Trophoblast cell (in vitro differentiated cells and primary cell): ENCODE data around the gene NPHP3.
A peak's percentile ranks its signal among the peaks of the same experiment; 100 is the strongest.

Experiments used
- DNase-seq, 2 donors: peaks; one replicate each; pipeline ENCODE4 v3.0.0-alpha.2; 2016
- H2AFZ ChIP-seq: 2 replicates; pipeline ENCODE4 v1.6.1; 2013; ENCODE audit warnings: low read length, moderate library complexity, mild to moderate bottlenecking; ENCODE audit not compliant: insufficient read depth, poor library complexity
- H2AK5ac ChIP-seq: 2 replicates; pipeline ENCODE4 v1.6.1; 2013; ENCODE audit warnings: mild to moderate bottlenecking, low read length
- H2BK120ac ChIP-seq: 2 replicates; pipeline ENCODE4 v1.6.1; 2013; ENCODE audit warnings: low read length, mild to moderate bottlenecking, moderate library complexity; ENCODE audit not compliant: insufficient read depth, poor library complexity
- H2BK12ac ChIP-seq: 2 replicates; pipeline ENCODE4 v1.6.1; 2013; ENCODE audit warnings: mild to moderate bottlenecking, low read length, moderate library complexity
- H2BK5ac ChIP-seq: 2 replicates; pipeline ENCODE4 v1.6.1; 2013; ENCODE audit warnings: low read length, low read depth, moderate library complexity, mild to moderate bottlenecking; ENCODE audit not compliant: poor library complexity
- H3K14ac ChIP-seq: 2 replicates; pipeline ENCODE4 v1.6.1; 2013; ENCODE audit warnings: mild to moderate bottlenecking, low read length
- H3K18ac ChIP-seq: 2 replicates; pipeline ENCODE4 v1.6.1; 2013; ENCODE audit warnings: mild to moderate bottlenecking, low read length
- H3K23ac ChIP-seq: 2 replicates; pipeline ENCODE4 v1.6.1; 2013; ENCODE audit warnings: low read length
- H3K27ac ChIP-seq: 2 replicates; pipeline ENCODE4 v1.5.1; 2013; ENCODE audit warnings: low read depth, mild to moderate bottlenecking, inconsistent platforms, low read length, moderate library complexity
- H3K27me3 ChIP-seq: 2 replicates; pipeline ENCODE4 v1.6.1; 2013; ENCODE audit warnings: inconsistent platforms, mild to moderate bottlenecking, low read length, moderate library complexity; ENCODE audit not compliant: insufficient read depth
- H3K36me3 ChIP-seq, 2 experiments: 1 replicate in 1 of 2; 2 replicates in 1 of 2; pipeline ENCODE4 v1.6.1; 2013; ENCODE audit warnings: low read length in 2 of 2, mild to moderate bottlenecking in 2 of 2, moderate library complexity in 1 of 2; ENCODE audit not compliant: insufficient read depth in 2 of 2, control insufficient read depth in 1 of 2
- H3K4ac ChIP-seq: 2 replicates; pipeline ENCODE4 v1.6.1; 2013; ENCODE audit warnings: low read depth, mild to moderate bottlenecking, low read length, moderate library complexity
- H3K4me1 ChIP-seq, 2 experiments: 1 replicate in 1 of 2; 2 replicates in 1 of 2; pipeline ENCODE4 v1.6.1; 2013; ENCODE audit warnings: low read length in 2 of 2, mild to moderate bottlenecking in 2 of 2, moderate library complexity in 1 of 2; ENCODE audit not compliant: insufficient read depth in 2 of 2, control insufficient read depth in 1 of 2
- H3K4me2 ChIP-seq: 2 replicates; pipeline ENCODE4 v1.6.1; 2013; ENCODE audit warnings: inconsistent platforms, mild to moderate bottlenecking, low read length, moderate library complexity
- H3K4me3 ChIP-seq: 2 replicates; pipeline ENCODE4 v1.5.1; 2013; ENCODE audit warnings: mild to moderate bottlenecking, low read depth, low read length, inconsistent platforms
- H3K79me1 ChIP-seq: one replicate; pipeline ENCODE4 v1.6.1; 2013; ENCODE audit warnings: low read length
- H3K79me2 ChIP-seq: 2 replicates; pipeline ENCODE4 v1.6.1; 2013; ENCODE audit warnings: low read length, mild to moderate bottlenecking; ENCODE audit not compliant: control insufficient read depth, insufficient read depth, poor library complexity
- H3K9ac ChIP-seq: 2 replicates; pipeline ENCODE4 v1.6.1; 2013; ENCODE audit warnings: mild to moderate bottlenecking, low read length
- H3K9me3 ChIP-seq: 2 replicates; pipeline ENCODE4 v1.6.1; 2013; ENCODE audit warnings: low read depth, mild to moderate bottlenecking, control low read depth, inconsistent platforms, low read length; ENCODE audit not compliant: insufficient read depth
- H4K12ac ChIP-seq: 2 replicates; pipeline ENCODE4 v1.6.1; 2013; ENCODE audit warnings: low read depth, mild to moderate bottlenecking, low read length, moderate library complexity
- H4K8ac ChIP-seq: 2 replicates; pipeline ENCODE4 v1.6.1; 2013; ENCODE audit warnings: low read depth, mild to moderate bottlenecking, low read length, moderate library complexity
- H4K91ac ChIP-seq: one replicate; pipeline ENCODE4 v1.6.1; 2013; ENCODE audit warnings: low read depth, mild to moderate bottlenecking, low read length, moderate library complexity
- WGBS: extraction: QIAGEN DNeasy Blood & Tissue Kit; methylation state at CpG from one replicate; pipeline ENCODE4 v1.1.7; 2013; ENCODE audit warnings: missing lambda C conversion rate; ENCODE audit not compliant: insufficient read length, insufficient coverage; ENCODE audit errors: extremely low coverage; 5-methylcytosine and 5-hydroxymethylcytosine counted together

NPHP3 gene

DNA sequence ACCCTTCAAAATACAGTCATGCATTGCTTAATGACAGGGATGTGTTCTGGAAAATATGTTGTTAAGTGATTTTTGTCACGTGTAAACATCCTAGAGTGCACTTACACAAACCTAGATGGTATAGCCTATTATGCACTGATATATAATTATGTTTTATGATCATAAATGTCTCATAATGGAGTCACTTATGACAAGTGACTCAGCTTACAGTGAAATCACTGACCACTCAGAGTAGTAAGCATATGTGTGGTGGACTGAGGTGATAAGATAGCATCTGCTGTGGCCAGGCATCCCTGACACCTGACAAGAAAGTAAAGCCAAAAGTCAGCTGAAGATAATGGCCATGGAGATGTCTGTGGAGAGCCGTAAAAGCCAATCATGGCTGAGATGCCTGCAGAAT lies 68.0 kb downstream of the NPHP3 start:
- Histone ChIP-seq H3K36me3 (peaks cover 0 to 1% of the 10 kb centered on the region in 2 experiments), H3K18ac (no peak overlapping the region), H3K4me3 (no peak overlapping the region), H4K8ac (peak overlapping the region; percentile 8), H3K23ac (no peak overlapping the region), H3K4ac (no peak overlapping the region), H2AK5ac (no peak overlapping the region), H3K4me2 (no peak overlapping the region), H2BK12ac (no peak overlapping the region), H2BK5ac (no peak overlapping the region), H3K14ac (no peak overlapping the region), H3K79me2 (no peaks in the 10 kb centered on the region), H2AFZ (no peak overlapping the region), H3K9ac (no peak overlapping the region), H3K9me3 (no peaks in the 10 kb centered on the region), H2BK120ac (no peak overlapping the region), H3K27ac (no peak overlapping the region), H3K79me1 (no peaks in the 10 kb centered on the region), H4K12ac (no peak overlapping the region), H3K4me1 (peaks cover 0 to 2% of the 10 kb centered on the region in 2 experiments), H4K91ac (no peak overlapping the region), H3K27me3 (no peaks in the 10 kb centered on the region)
- WGBS = no CpG with 5 or more reads among the region's 2 CpGs
- DNase-seq = peak in 1 of 2 donors; percentile 33

DNA sequence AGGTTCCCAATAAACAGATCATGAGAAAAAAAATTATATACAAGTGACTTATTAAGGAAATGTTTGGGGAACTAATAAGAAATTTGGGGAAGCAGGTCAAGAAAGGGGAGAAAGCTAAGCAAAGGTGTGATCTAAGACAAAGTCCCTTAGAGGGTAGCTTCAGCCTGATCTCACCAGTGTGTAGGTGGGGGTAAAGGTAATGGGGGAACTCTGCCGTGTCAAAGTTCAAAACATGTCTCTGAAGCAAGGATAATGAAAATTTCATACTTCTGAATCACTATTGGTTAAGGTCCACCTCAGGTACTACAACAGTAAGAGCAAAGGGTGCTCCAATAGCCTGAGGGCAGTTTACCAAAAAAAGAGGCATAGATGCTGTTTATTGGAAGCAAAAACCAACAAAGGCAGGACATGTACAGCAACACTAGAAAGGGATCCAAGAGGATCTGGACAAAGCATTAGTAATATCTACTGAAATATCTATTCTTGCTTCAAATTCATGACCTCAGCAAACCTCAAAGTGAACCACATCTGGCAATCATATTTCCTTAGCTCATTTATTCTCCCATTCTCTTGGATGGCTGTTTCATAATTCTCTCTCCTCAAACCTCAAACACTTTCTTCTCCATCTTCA lies 69.5 kb downstream of the NPHP3 start:
- Histone ChIP-seq H3K79me1 (no peaks in the 10 kb centered on the region), H3K4ac (no peak overlapping the region), H2BK12ac (no peak overlapping the region), H3K27ac (no peak overlapping the region), H3K36me3 (peaks cover 0 to 1% of the 10 kb centered on the region in 2 experiments), H2BK120ac (no peak overlapping the region), H3K9ac (no peak overlapping the region), H3K14ac (no peak overlapping the region), H2AFZ (no peak overlapping the region), H3K4me1 (no peaks in the 10 kb centered on the region), H3K18ac (no peak overlapping the region), H2AK5ac (no peak overlapping the region), H3K4me3 (no peak overlapping the region), H4K91ac (no peak overlapping the region), H3K79me2 (no peaks in the 10 kb centered on the region), H4K8ac (no peak overlapping the region), H3K9me3 (no peaks in the 10 kb centered on the region), H3K23ac (no peak overlapping the region), H3K4me2 (no peak overlapping the region), H2BK5ac (no peak overlapping the region), H4K12ac (no peak overlapping the region), H3K27me3 (no peaks in the 10 kb centered on the region)
- no CpG with 5 or more reads among the region's 1 CpG for WGBS
- DNase-seq = no peak

GRCh38 chr3:132650153-132650552 lies 72.1 kb downstream of the NPHP3 start:
- Histone ChIP-seq H2AK5ac (no peak overlapping the region), H3K4me1 (no peaks in the 10 kb centered on the region), H2AFZ (no peak overlapping the region), H3K18ac (no peak overlapping the region), H3K9ac (no peak overlapping the region), H4K91ac (no peak overlapping the region), H3K27ac (no peak overlapping the region), H3K4me3 (no peak overlapping the region), H3K14ac (no peak overlapping the region), H3K23ac (no peak overlapping the region), H3K36me3 (peaks cover 0 to 1% of the 10 kb centered on the region in 2 experiments), H4K12ac (no peak overlapping the region), H3K27me3 (no peaks in the 10 kb centered on the region), H3K79me1 (no peaks in the 10 kb centered on the region), H3K4me2 (no peak overlapping the region), H2BK120ac (no peak overlapping the region), H3K9me3 (no peaks in the 10 kb centered on the region), H3K79me2 (no peaks in the 10 kb centered on the region), H2BK5ac (no peak overlapping the region), H3K4ac (no peak overlapping the region), H2BK12ac (no peak overlapping the region), H4K8ac (no peak overlapping the region)
- no CpG with 5 or more reads among the region's 1 CpG for WGBS
- DNase-seq = no peak

- H3K4ac ChIP-seq = no peak overlapping the region
- no peaks in the 10 kb centered on the region for H3K79me2 ChIP-seq
- H3K18ac ChIP-seq = no peak overlapping the region
- H2BK120ac ChIP-seq = no peak overlapping the region
- H4K12ac ChIP-seq = no peak overlapping the region
- H3K27me3 ChIP-seq = no peaks in the 10 kb centered on the region
- no peaks in the 10 kb centered on the region for H3K79me1 ChIP-seq
- no peak for DNase-seq
- H2AFZ ChIP-seq = no peak overlapping the region
- H4K8ac ChIP-seq = no peak overlapping the region
- H3K14ac ChIP-seq = no peak overlapping the region
- H3K23ac ChIP-seq = no peak overlapping the region
- H3K36me3 ChIP-seq = peaks cover 0 to under 1% of the 10 kb centered on the region in 2 experiments
- no peak overlapping the region for H2AK5ac ChIP-seq
- WGBS = no CpG with 5 or more reads among the region's 1 CpG
- no peak overlapping the region for H4K91ac ChIP-seq
- no peak overlapping the region for H3K9ac ChIP-seq
- no peak overlapping the region for H3K4me3 ChIP-seq
- H2BK12ac ChIP-seq = no peak overlapping the region
- H3K4me2 ChIP-seq = no peak overlapping the region
- H3K4me1 ChIP-seq = no peaks in the 10 kb centered on the region
- no peaks in the 10 kb centered on the region for H3K9me3 ChIP-seq
- no peak overlapping the region for H3K27ac ChIP-seq
- H2BK5ac ChIP-seq = no peak overlapping the region
Measured at GRCh38 chr3:132645058-132645457, 77.2 kb downstream of the NPHP3 start.
